Osteocyte (in vitro differentiated cells): ENCODE data around the gene OPN1MW. TPM values are rescaled to one million over a fixed set of nuclear protein-coding genes. Genes with fewer than 3 reads are reported as not detected.
"Not testable (repeated sequence)": the region's sequence is repeated elsewhere in the genome, so short reads cannot be mapped to it uniquely, and the experiment has no call there.

Experiments used
- DNase-seq: peaks from one replicate; pipeline ENCODE4 v3.0.0; 2021; ENCODE audit warnings: mixed read lengths; ENCODE audit not compliant: unreplicated experiment; ENCODE audit errors: extremely low spot score
- H3K27ac Mint-ChIP-seq: one replicate; pipeline ENCODE4 v1.8.0; 2021; ENCODE audit warnings: mild to moderate bottlenecking, mixed read lengths; ENCODE audit not compliant: unreplicated experiment
- H3K27me3 Mint-ChIP-seq: one replicate; pipeline ENCODE4 v1.8.0; 2021; ENCODE audit warnings: mixed read lengths; ENCODE audit not compliant: unreplicated experiment
- H3K36me3 Mint-ChIP-seq: one replicate; pipeline ENCODE4 v1.8.0; 2021; ENCODE audit warnings: mixed read lengths; ENCODE audit not compliant: unreplicated experiment
- H3K4me1 Mint-ChIP-seq: one replicate; pipeline ENCODE4 v1.8.0; 2021; ENCODE audit warnings: mixed read lengths; ENCODE audit not compliant: unreplicated experiment
- H3K4me3 Mint-ChIP-seq: one replicate; pipeline ENCODE4 v1.8.0; 2021; ENCODE audit warnings: mild to moderate bottlenecking, moderate library complexity, mixed read lengths; ENCODE audit not compliant: unreplicated experiment
- H3K9me3 Mint-ChIP-seq: one replicate; pipeline ENCODE4 v1.8.0; 2021; ENCODE audit warnings: mixed read lengths; ENCODE audit not compliant: unreplicated experiment
- total RNA-seq: library from RNA; stranded (reverse); gene quantifications from 2 replicates; pipeline ENCODE4 v1.2.1, GENCODE V29; 2021

The OPN1MW gene
- total RNA-seq, 1 donor from 2014 or later, result not detected

- H3K27ac Mint-ChIP-seq, result not testable (repeated sequence)
Observed at GRCh38 chrX:154172535-154172943, 9.9 kb upstream of the OPN1MW start.

DNA sequence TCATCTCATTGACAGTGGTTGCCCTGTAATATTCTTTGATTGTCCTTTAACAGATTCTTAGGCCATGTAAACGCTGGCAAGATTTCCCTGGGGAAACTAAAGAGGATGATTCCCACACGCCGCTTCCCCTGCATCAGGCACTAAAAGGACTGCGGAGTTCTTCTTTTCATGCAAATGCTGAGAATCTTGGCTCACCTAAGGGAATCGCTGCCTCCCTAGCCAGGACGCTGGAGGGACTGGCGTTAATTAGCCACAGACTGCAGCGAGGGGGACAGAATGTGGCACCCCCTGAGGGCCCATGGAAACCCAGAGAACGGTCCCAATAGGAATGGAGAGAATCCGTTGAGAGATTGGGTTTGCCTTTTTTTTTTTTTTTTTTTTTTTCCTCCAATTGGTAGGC, 8.0 kb upstream of the OPN1MW start:
- H3K4me1 Mint-ChIP-seq, H3K27me3 Mint-ChIP-seq, DNase-seq, H3K36me3 Mint-ChIP-seq, H3K27ac Mint-ChIP-seq, H3K9me3 Mint-ChIP-seq, H3K4me3 Mint-ChIP-seq: not testable (repeated sequence)

More at GRCh38 chrX:154172535-154172943, 9.9 kb upstream of the OPN1MW start:
- not testable (repeated sequence) for H3K27me3 Mint-ChIP-seq, H3K4me3 Mint-ChIP-seq, H3K36me3 Mint-ChIP-seq, H3K4me1 Mint-ChIP-seq, DNase-seq, H3K9me3 Mint-ChIP-seq

DNA sequence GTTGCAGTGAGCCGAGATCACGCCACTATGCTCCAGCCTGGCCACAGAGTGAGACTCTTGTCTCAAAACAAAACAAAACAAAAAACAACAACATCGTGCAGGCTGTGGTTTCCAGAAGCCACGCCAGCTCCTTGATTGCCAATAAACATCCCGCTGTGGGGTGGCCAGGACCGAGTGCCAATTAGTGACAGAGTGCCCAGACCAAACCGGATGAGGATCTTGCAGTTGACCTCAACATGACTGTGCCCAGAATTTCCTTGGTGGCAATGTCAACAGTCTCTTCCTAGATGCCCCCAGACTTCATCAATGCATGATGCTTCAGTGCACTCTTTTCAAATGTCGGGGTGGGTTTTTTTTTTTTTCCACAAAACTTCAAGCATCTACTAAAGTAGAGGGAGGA, 1.4 kb downstream of the OPN1MW start:
- not testable (repeated sequence) for H3K9me3 Mint-ChIP-seq, H3K4me1 Mint-ChIP-seq, H3K36me3 Mint-ChIP-seq, DNase-seq, H3K27ac Mint-ChIP-seq, H3K27me3 Mint-ChIP-seq, H3K4me3 Mint-ChIP-seq

- not testable (repeated sequence) for DNase-seq, H3K4me3 Mint-ChIP-seq, H3K27me3 Mint-ChIP-seq, H3K9me3 Mint-ChIP-seq, H3K4me1 Mint-ChIP-seq, H3K36me3 Mint-ChIP-seq, H3K27ac Mint-ChIP-seq
Observed at GRCh38 chrX:154192846-154193245, 10.4 kb downstream of the OPN1MW start.

DNA sequence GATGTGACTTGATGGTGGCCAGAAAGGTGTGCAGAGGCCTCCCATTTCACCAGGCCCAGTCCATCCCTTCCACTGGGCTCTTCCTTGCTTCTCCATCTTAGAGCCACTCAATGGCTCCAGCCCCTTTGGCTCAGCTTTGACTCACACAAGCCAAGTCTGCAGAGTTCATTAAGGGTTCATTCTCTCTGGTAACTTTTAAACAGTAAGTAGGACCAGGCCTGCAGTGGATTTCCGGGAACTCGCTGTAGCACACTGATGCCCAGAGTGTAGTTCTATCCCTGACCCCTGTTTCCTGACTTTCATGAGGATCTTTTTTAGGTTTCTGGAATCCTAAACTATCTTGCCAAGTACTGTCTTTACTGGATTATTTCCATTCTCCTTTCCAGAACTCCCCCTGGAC, 11.9 kb downstream of the OPN1MW start:
- not testable (repeated sequence) for H3K4me3 Mint-ChIP-seq, H3K27me3 Mint-ChIP-seq, H3K4me1 Mint-ChIP-seq

GRCh38 chrX:154196466-154196865, 14.1 kb downstream of the OPN1MW start:
- H3K4me1 Mint-ChIP-seq, DNase-seq, H3K36me3 Mint-ChIP-seq, H3K9me3 Mint-ChIP-seq, H3K4me3 Mint-ChIP-seq, H3K27ac Mint-ChIP-seq, H3K27me3 Mint-ChIP-seq: not testable (repeated sequence)

More for the DNA sequence above, 11.9 kb downstream of the OPN1MW start:
- not testable (repeated sequence) for H3K36me3 Mint-ChIP-seq, H3K9me3 Mint-ChIP-seq, DNase-seq, H3K27ac Mint-ChIP-seq

DNA sequence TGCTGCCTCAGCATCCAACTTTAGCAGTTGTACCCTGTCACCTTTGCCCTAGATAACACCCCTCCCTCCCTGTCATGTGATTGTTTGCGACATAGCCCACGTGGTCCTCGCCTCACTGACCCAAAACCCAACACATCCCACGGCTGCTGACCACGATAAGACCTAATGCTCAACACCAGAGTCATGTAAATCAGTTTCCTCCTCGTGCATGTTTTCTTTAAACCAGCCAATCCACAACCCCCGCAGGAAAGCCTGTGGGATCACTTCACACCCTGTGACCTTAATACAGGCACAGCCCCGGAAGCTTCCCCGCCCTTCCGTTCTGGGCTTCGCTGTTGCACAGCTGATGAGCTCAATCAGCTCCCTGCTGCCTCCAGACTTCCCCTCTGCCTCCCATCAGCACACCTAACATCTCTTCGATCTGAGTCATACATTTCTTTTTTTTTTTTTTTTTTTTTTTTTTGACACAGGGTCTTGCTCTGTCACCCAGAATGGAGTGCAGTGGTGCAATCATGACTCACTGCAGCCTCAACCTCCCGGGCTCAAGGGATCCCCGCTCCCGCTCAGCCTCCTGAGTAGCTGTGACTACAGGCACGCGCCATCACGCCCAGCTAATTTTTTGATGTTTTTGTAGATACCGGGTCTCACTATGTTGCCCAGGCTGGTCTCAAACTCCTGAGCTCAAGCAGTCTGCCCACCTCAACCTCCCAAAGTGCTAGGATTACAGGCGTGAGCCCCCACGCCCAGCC, 27.4 kb downstream of the OPN1MW start:
- H3K36me3 Mint-ChIP-seq, H3K4me1 Mint-ChIP-seq, H3K4me3 Mint-ChIP-seq, H3K27me3 Mint-ChIP-seq, DNase-seq, H3K9me3 Mint-ChIP-seq, H3K27ac Mint-ChIP-seq: not testable (repeated sequence)

GRCh38 chrX:154211057-154211456, 28.7 kb downstream of the OPN1MW start:
- not testable (repeated sequence) for H3K27ac Mint-ChIP-seq, H3K36me3 Mint-ChIP-seq, DNase-seq, H3K4me3 Mint-ChIP-seq, H3K4me1 Mint-ChIP-seq, H3K27me3 Mint-ChIP-seq, H3K9me3 Mint-ChIP-seq

- not testable (repeated sequence) for H3K36me3 Mint-ChIP-seq, H3K4me3 Mint-ChIP-seq, H3K4me1 Mint-ChIP-seq, H3K27me3 Mint-ChIP-seq, DNase-seq, H3K27ac Mint-ChIP-seq, H3K9me3 Mint-ChIP-seq
Observed at GRCh38 chrX:154211499-154211898, 29.1 kb downstream of the OPN1MW start.

- H3K4me3 Mint-ChIP-seq, H3K36me3 Mint-ChIP-seq, H3K27ac Mint-ChIP-seq, H3K4me1 Mint-ChIP-seq, H3K27me3 Mint-ChIP-seq, H3K9me3 Mint-ChIP-seq, DNase-seq: not testable (repeated sequence)
Observed at GRCh38 chrX:154219456-154219855, 37.1 kb downstream of the OPN1MW start, which contains the start of gene OPN1MW2. Gene OPN1MW2 (plus strand): TSS chrX:154219756. CDS start chrX:154219816, 60 bp downstream.

DNA sequence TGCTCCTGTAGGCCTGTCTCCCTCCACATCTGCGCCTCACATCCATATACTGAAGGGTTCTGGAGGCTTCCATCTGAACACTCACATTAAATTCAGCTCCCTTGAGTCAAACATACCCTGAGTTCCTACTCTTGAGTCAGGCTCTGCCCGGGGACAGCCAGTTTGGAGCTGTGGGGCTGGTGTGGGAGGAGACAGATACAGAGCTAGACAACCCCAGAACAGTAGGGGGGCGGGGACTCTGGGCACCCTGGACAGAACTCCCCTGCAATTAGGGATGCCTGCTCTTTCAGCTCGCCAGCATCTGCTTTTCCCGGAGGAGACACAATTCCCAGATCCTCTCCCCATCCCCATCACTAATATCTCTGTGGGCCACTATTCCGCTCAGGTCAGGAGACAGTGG, 42.9 kb downstream of the OPN1MW start:
- not testable (repeated sequence) for H3K36me3 Mint-ChIP-seq, H3K4me1 Mint-ChIP-seq, H3K27ac Mint-ChIP-seq, H3K27me3 Mint-ChIP-seq, H3K4me3 Mint-ChIP-seq, DNase-seq, H3K9me3 Mint-ChIP-seq

DNA sequence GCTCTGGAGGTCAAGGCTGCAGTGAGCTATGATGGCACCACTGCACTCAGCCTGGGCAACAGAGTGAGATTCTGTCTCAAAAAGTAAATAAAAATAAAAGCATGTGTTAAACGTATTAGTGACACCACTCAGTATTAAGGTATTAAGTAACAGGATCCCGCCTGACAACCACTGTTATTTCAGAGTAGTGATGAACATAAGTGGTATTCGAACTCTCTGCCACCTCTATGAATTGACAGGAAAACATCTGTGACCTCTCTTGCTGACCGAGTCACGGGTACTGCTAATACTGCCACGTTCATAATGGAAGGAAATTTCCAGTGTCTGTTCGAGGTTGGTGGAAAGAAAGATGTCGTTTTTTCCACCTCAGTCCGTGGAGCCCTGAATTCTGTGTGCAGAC, 44.3 kb downstream of the OPN1MW start:
- H3K36me3 Mint-ChIP-seq, H3K27ac Mint-ChIP-seq, H3K27me3 Mint-ChIP-seq, DNase-seq, H3K4me3 Mint-ChIP-seq, H3K4me1 Mint-ChIP-seq, H3K9me3 Mint-ChIP-seq: not testable (repeated sequence)
